Measurements from ENCODE around the gene CHCHD4. TPM values are rescaled to one million over a fixed set of nuclear protein-coding genes. Genes with fewer than 3 reads are reported as not detected.

Gene CHCHD4
- polyA plus RNA-seq, 1 of the 3 experiments (the other 2 are of a cell fraction) = 15.4 TPM

- ChIA-PET CTCF (interaction anchor here (0.9 to 1.3 kb wide), 2 partner anchors 9 to 240 kb away, joined by 3 to 6 read pairs; no protein-coding TSS in a partner anchor), POLR2A (no interaction called here)
- no peak for DNase-seq
- H3F3A ChIP-seq (replicated peaks; ENCODE audit: insufficient read depth) = peaks cover 7% of the 10 kb centered on the region
- H3K9ac ChIP-seq = no peak overlapping the region
- no peak overlapping the region; a peak in 1 of 4 replicates for H3K27ac ChIP-seq (ENCODE audit: low read depth in 2 of 2, low read length in 1 of 2)
- H3K79me2 ChIP-seq (ENCODE audit: insufficient read depth) = no peaks in the 10 kb centered on the region; the same call in 1 of the 2 replicates
- no peak overlapping the region for H3K4me2 ChIP-seq
- H3K4me1 ChIP-seq (ENCODE audit: control insufficient read depth in 1 of 2, insufficient read depth in 2 of 2, low read depth in 1 of 2, low read length in 1 of 2) = no peaks in the 10 kb centered on the region; a peak in 1 of 4 replicates
- WGBS (ENCODE audit: low lambda C conversion rate) = no CpG with 5 or more reads among the region's 3 CpGs
- H3K27me3 ChIP-seq (ENCODE audit: insufficient read depth) = no peaks in the 10 kb centered on the region
- H3K9me2 ChIP-seq = no peaks in the 10 kb centered on the region
- TF ChIP-seq RCOR1 (IDR thresholded peaks at IDR 0.05; ENCODE audit: low read length) (no peak), USF1 (IDR thresholded peaks at IDR 0.05; ENCODE audit: borderline replicate concordance, low read depth) (no peak), EZH2phosphoT487 (IDR thresholded peaks at IDR 0.05; ENCODE audit: borderline replicate concordance, low read depth) (no peak), TCF12 (IDR thresholded peaks at IDR 0.05) (no peak), SIN3A (IDR thresholded peaks at IDR 0.05; ENCODE audit: borderline replicate concordance, low read depth, low read length) (no peak), USF2 (IDR thresholded peaks at IDR 0.05; ENCODE audit: borderline replicate concordance, low read depth, low read length) (no peak), MEF2A (IDR thresholded peaks at IDR 0.05; ENCODE audit: borderline replicate concordance, low read depth) (no peak)
- TF ChIP-seq, protein P1, sequence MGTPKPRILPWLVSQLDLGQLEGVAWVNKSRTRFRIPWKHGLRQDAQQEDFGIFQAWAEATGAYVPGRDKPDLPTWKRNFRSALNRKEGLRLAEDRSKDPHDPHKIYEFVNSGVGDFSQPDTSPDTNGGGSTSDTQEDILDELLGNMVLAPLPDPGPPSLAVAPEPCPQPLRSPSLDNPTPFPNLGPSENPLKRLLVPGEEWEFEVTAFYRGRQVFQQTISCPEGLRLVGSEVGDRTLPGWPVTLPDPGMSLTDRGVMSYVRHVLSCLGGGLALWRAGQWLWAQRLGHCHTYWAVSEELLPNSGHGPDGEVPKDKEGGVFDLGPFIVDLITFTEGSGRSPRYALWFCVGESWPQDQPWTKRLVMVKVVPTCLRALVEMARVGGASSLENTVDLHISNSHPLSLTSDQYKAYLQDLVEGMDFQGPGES (IDR thresholded peaks at IDR 0.05; ENCODE audit: low read depth, low read length) = no peak
- TF ChIP-seq, protein P2, sequence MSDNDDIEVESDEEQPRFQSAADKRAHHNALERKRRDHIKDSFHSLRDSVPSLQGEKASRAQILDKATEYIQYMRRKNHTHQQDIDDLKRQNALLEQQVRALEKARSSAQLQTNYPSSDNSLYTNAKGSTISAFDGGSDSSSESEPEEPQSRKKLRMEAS (IDR thresholded peaks at IDR 0.05; ENCODE audit: low read depth) = no peak
- no peaks in the 10 kb centered on the region for H3K9me3 ChIP-seq
- H3K4me3 ChIP-seq (ENCODE audit: low read depth in 2 of 2, low read length in 1 of 2) = no peak overlapping the region
- H4K20me1 ChIP-seq (ENCODE audit: insufficient read depth) = no peaks in the 10 kb centered on the region
- peaks cover 23 to 90% of the 10 kb centered on the region in 2 experiments for H3K36me3 ChIP-seq (replicated peaks in 1 of 2; ENCODE audit: control insufficient read depth in 1 of 2, insufficient read depth in 2 of 2, low read length in 1 of 2)
- no peak overlapping the region for H2AFZ ChIP-seq (ENCODE audit: low read depth)
Measured at GRCh38 chr3:14137004-14137403, 12.3 kb upstream of the CHCHD4 start.

GRCh38 chr3:14135581-14135980 lies 10.9 kb upstream of the CHCHD4 start:
- Histone ChIP-seq H3K36me3 (replicated peaks in 1 of 2; ENCODE audit: control insufficient read depth in 1 of 2, insufficient read depth in 2 of 2, low read length in 1 of 2) (peaks cover 28 to 92% of the 10 kb centered on the region in 2 experiments), H3K27ac (ENCODE audit: low read depth in 2 of 2, low read length in 1 of 2) (no peak overlapping the region), H3K27me3 (ENCODE audit: insufficient read depth) (no peaks in the 10 kb centered on the region), H3K9me2 (no peaks in the 10 kb centered on the region), H3K9ac (no peak overlapping the region), H3K4me3 (ENCODE audit: low read depth in 2 of 2, low read length in 1 of 2) (no peak overlapping the region), H3K79me2 (ENCODE audit: insufficient read depth) (peaks cover 7% of the 10 kb centered on the region), H2AFZ (ENCODE audit: low read depth) (no peak overlapping the region), H3K9me3 (no peaks in the 10 kb centered on the region), H3F3A (replicated peaks; ENCODE audit: insufficient read depth) (peaks cover 5% of the 10 kb centered on the region), H3K4me1 (ENCODE audit: control insufficient read depth in 1 of 2, insufficient read depth in 2 of 2, low read depth in 1 of 2, low read length in 1 of 2) (no peaks in the 10 kb centered on the region; a peak in 1 of 4 replicates), H4K20me1 (ENCODE audit: insufficient read depth) (no peaks in the 10 kb centered on the region), H3K4me2 (no peak overlapping the region)
- no peak for DNase-seq
- WGBS (ENCODE audit: low lambda C conversion rate) = 97% methylated on average over 5 of the region's 11 CpGs
- ChIA-PET POLR2A (no interaction called here), CTCF (no interaction called here)
- TF ChIP-seq, protein P2 (IDR thresholded peaks at IDR 0.05; ENCODE audit: low read depth) = no peak
- TF ChIP-seq RFX5 (IDR thresholded peaks at IDR 0.05; ENCODE audit: low read length) = no peak
- no peak for TF ChIP-seq JUND (IDR thresholded peaks at IDR 0.05)
- TF ChIP-seq REST (IDR thresholded peaks at IDR 0.05; ENCODE audit: low read depth, low read length) = no peak
- TF ChIP-seq MXI1 (IDR thresholded peaks at IDR 0.05; ENCODE audit: low read depth, low read length) = no peak
- no peak for TF ChIP-seq EZH2phosphoT487 (IDR thresholded peaks at IDR 0.05; ENCODE audit: borderline replicate concordance, low read depth)
- no peak for TF ChIP-seq RCOR1 (IDR thresholded peaks at IDR 0.05; ENCODE audit: low read length)
- TF ChIP-seq GABPA (IDR thresholded peaks at IDR 0.05; ENCODE audit: low read depth) = no peak
- TF ChIP-seq GATA2 (CRISPR knock-in tag; IDR thresholded peaks at IDR 0.05) = no peak
- no peak for TF ChIP-seq NRF1 (IDR thresholded peaks at IDR 0.05; ENCODE audit: low read depth, low read length)
- TF ChIP-seq YY1 (IDR thresholded peaks at IDR 0.05; ENCODE audit: low read depth) = no peak
- TF ChIP-seq EP300 (IDR thresholded peaks at IDR 0.05; ENCODE audit: borderline replicate concordance in 1 of 2, low read depth in 1 of 2, low read length in 1 of 2) = no peak
- no peak for TF ChIP-seq RXRA (IDR thresholded peaks at IDR 0.05; ENCODE audit: borderline replicate concordance, low read depth)
- TF ChIP-seq ELF1 (IDR thresholded peaks at IDR 0.05) = no peak
- TF ChIP-seq, protein P3, sequence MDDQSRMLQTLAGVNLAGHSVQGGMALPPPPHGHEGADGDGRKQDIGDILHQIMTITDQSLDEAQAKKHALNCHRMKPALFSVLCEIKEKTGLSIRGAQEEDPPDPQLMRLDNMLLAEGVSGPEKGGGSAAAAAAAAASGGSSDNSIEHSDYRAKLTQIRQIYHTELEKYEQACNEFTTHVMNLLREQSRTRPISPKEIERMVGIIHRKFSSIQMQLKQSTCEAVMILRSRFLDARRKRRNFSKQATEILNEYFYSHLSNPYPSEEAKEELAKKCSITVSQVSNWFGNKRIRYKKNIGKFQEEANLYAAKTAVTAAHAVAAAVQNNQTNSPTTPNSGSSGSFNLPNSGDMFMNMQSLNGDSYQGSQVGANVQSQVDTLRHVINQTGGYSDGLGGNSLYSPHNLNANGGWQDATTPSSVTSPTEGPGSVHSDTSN (IDR thresholded peaks at IDR 0.05) = no peak
